HG03575 (cell line): ENCODE data around the gene FRMD4A.

Experiments
- ATAC-seq: cut with Tn5 transposase; IDR thresholded peaks from one replicate; pipeline ENCODE4 v1.9.1; 2021; ENCODE audit not compliant: unreplicated experiment, insufficient number of reproducible peaks, low FRiP score; ENCODE audit errors: extremely low read depth

The FRMD4A gene

GRCh38 chr10:13658264-13658663 lies 672.5 kb downstream of the FRMD4A start:
- ATAC-seq = no peak

- ATAC-seq = no peak
These were observed 673.5 kb downstream of the FRMD4A start for GRCh38 chr10:13657101-13657680.

- ATAC-seq = no peak
These were observed 674.2 kb downstream of the FRMD4A start for GRCh38 chr10:13656337-13657100.

GRCh38 chr10:13654846-13655245 lies 675.9 kb downstream of the FRMD4A start:
- no peak for ATAC-seq

GRCh38 chr10:13654118-13654830 lies 676.5 kb downstream of the FRMD4A start:
- no peak for ATAC-seq

- ATAC-seq = no peak
These were observed 677.9 kb downstream of the FRMD4A start for GRCh38 chr10:13652860-13653259.

- ATAC-seq = no peak
These were observed 678.6 kb downstream of the FRMD4A start for GRCh38 chr10:13651969-13652720.

- ATAC-seq = no peak
These were observed 679.8 kb downstream of the FRMD4A start for GRCh38 chr10:13650961-13651360.

GRCh38 chr10:13649844-13650520 lies 680.7 kb downstream of the FRMD4A start:
- ATAC-seq = no peak

GRCh38 chr10:13648425-13648824 lies 682.3 kb downstream of the FRMD4A start:
- no peak for ATAC-seq

- no peak for ATAC-seq
These were observed 685.9 kb downstream of the FRMD4A start for GRCh38 chr10:13644866-13645265.

- ATAC-seq = no peak
These were observed 687.7 kb downstream of the FRMD4A start for GRCh38 chr10:13643016-13643415.

- no peak for ATAC-seq
These were observed 688.4 kb downstream of the FRMD4A start for GRCh38 chr10:13642293-13642692.

- no peak for ATAC-seq
These were observed 692.8 kb downstream of the FRMD4A start for GRCh38 chr10:13637894-13638293.

GRCh38 chr10:13637303-13637856 lies 693.3 kb downstream of the FRMD4A start:
- no peak for ATAC-seq

GRCh38 chr10:13636776-13637175 lies 693.9 kb downstream of the FRMD4A start:
- ATAC-seq = no peak

GRCh38 chr10:13634207-13634606 lies 696.5 kb downstream of the FRMD4A start:
- no peak for ATAC-seq

GRCh38 chr10:13633689-13634088 lies 697.0 kb downstream of the FRMD4A start:
- ATAC-seq = no peak
